KMS-11 (cell line): ENCODE results near the gene ATXN2.
A peak's percentile ranks its signal among the peaks of the same experiment; 100 is the strongest.

ENCODE experiments used
- H2AFZ ChIP-seq: fragments of 200-600 bp; sonication (generic); 2 replicates; pipeline ENCODE4 v1.6.1; 2016; ENCODE audit warnings: antibody characterized with exemption, mixed run types, low read depth
- H3K27ac ChIP-seq: fragments of 200-600 bp; sonication (generic); 2 replicates; pipeline ENCODE4 v1.6.1; 2016; ENCODE audit warnings: mild to moderate bottlenecking, mixed run types
- H3K27me3 ChIP-seq: fragments of 200-600 bp; sonication (generic); 2 replicates; pipeline ENCODE4 v1.6.1; 2017; ENCODE audit warnings: mild to moderate bottlenecking, low read depth, mixed run types, moderate library complexity; ENCODE audit not compliant: insufficient read depth
- H3K36me3 ChIP-seq: fragments of 200-600 bp; sonication (generic); 2 replicates; pipeline ENCODE4 v1.6.1; 2017; ENCODE audit warnings: mild to moderate bottlenecking, mixed run types; ENCODE audit not compliant: insufficient read depth
- H3K4me1 ChIP-seq: fragments of 200-600 bp; sonication (generic); 2 replicates; pipeline ENCODE4 v1.6.1; 2016; ENCODE audit warnings: mild to moderate bottlenecking, low read depth, mixed run types; ENCODE audit not compliant: poor library complexity, severe bottlenecking
- H3K4me2 ChIP-seq: fragments of 200-600 bp; sonication (generic); 2 replicates; pipeline ENCODE4 v1.7.0; 2016; ENCODE audit warnings: mild to moderate bottlenecking, mixed run types
- H3K4me3 ChIP-seq: fragments of 200-600 bp; sonication (generic); IDR thresholded peaks from 2 replicates; pipeline ENCODE4 v1.6.1; 2017; ENCODE audit warnings: low read depth, low read length, mixed read lengths; ENCODE audit not compliant: insufficient read depth
- H3K79me2 ChIP-seq: fragments of 200-600 bp; sonication (generic); 2 replicates; pipeline ENCODE4 v1.6.1; 2016; ENCODE audit warnings: low read depth, mixed run types; ENCODE audit not compliant: insufficient read depth
- H3K9ac ChIP-seq: fragments of 200-600 bp; sonication (generic); 2 replicates; pipeline ENCODE4 v1.6.1; 2016; ENCODE audit warnings: mild to moderate bottlenecking, mixed run types
- H4K20me1 ChIP-seq: fragments of 200-600 bp; sonication (generic); 2 replicates; pipeline ENCODE4 v1.6.1; 2016; ENCODE audit warnings: mild to moderate bottlenecking, mixed run types; ENCODE audit not compliant: insufficient read depth
- CTCF ChIP-seq: fragments of 200-600 bp; sonication (generic); conservative IDR thresholded peaks from 2 replicates; pipeline ENCODE4 v1.6.1; 2017; ENCODE audit warnings: low read depth, mild to moderate bottlenecking, antibody characterized with exemption, low read length, moderate library complexity, mixed read lengths

The ATXN2 gene

DNA sequence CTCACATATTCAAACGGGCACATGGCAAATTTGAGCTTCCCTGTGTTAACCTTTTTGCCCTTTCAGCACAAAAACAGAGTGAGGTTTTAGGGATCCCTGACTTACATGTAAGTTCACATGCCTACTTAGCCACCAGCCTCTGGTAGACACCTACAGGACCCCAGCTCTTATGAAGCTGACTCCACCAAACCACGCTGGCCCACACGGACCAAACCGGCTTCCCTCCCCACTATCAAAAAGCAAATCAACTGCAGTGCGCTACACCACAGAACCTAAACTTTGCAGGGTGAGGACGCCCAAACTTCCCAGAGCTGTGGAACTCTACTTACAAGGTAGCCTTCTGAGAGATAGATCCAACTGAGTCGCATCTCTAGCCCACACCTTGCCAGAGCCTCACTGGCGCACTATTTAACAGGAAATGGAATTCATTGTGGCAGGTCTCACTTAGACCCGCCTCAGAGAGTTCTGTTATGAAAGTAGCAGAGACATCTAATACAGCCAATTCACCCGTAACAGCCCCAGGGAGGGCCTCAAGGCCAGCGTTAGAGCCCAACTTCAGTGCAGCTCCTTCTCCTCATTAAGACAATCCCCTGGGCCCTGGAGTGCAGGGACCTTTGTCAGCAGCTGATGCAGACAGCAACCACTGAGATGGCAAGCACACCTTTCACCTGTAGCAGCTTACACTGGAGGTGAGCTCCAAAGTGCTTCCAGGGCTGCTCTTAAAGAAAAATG is 144.2 kb downstream of the ATXN2 start:
- Histone ChIP-seq H3K79me2 (no peaks in the 10 kb centered on the region), H3K4me3 (no peak overlapping the region), H3K4me2 (no peak overlapping the region), H3K4me1 (peaks cover 15% of the 10 kb centered on the region), H2AFZ (no peak overlapping the region), H4K20me1 (0 out of 2 replicates have a peak, but pooled peaks cover 3% of the 10 kb centered on the region), H3K27ac (no peak overlapping the region), H3K27me3 (no peaks in the 10 kb centered on the region), H3K9ac (no peak overlapping the region), H3K36me3 (no peaks in the 10 kb centered on the region)
- no peak for TF ChIP-seq CTCF

GRCh38 chr12:111454311-111454710 is 144.8 kb downstream of the ATXN2 start:
- Histone ChIP-seq H3K79me2 (no peaks in the 10 kb centered on the region), H3K9ac (no peak overlapping the region), H3K27ac (no peak overlapping the region), H3K4me1 (peaks cover 15% of the 10 kb centered on the region), H4K20me1 (0 out of 2 replicates have a peak, but pooled peaks cover 3% of the 10 kb centered on the region), H3K36me3 (no peaks in the 10 kb centered on the region), H3K4me2 (no peak overlapping the region), H3K4me3 (no peak overlapping the region), H2AFZ (no peak overlapping the region), H3K27me3 (no peaks in the 10 kb centered on the region)
- no peak for TF ChIP-seq CTCF

- Histone ChIP-seq H2AFZ (no peak overlapping the region), H3K36me3 (no peaks in the 10 kb centered on the region), H3K4me2 (no peak overlapping the region), H3K27ac (no peak overlapping the region), H3K79me2 (no peaks in the 10 kb centered on the region), H3K4me1 (peaks cover 15% of the 10 kb centered on the region), H4K20me1 (0 out of 2 replicates have a peak, but pooled peaks cover 3% of the 10 kb centered on the region), H3K9ac (no peak overlapping the region), H3K27me3 (no peaks in the 10 kb centered on the region), H3K4me3 (no peak overlapping the region)
- TF ChIP-seq CTCF = no peak
These were observed 145.8 kb downstream of the ATXN2 start for GRCh38 chr12:111453071-111453989.

- no peak overlapping the region for H3K27ac ChIP-seq
- no peaks in the 10 kb centered on the region for H3K36me3 ChIP-seq
- no peak overlapping the region for H3K9ac ChIP-seq
- no peak overlapping the region for H2AFZ ChIP-seq
- peak; percentile 90 for TF ChIP-seq CTCF
- no peak overlapping the region for H3K4me2 ChIP-seq
- H3K27me3 ChIP-seq = no peaks in the 10 kb centered on the region
- H3K4me3 ChIP-seq = no peak overlapping the region
- H3K4me1 ChIP-seq = peaks cover 18% of the 10 kb centered on the region
- H4K20me1 ChIP-seq = 0 out of 2 replicates have a peak, but pooled peaks cover 3% of the 10 kb centered on the region
- no peaks in the 10 kb centered on the region for H3K79me2 ChIP-seq
These were observed 147.4 kb downstream of the ATXN2 start for GRCh38 chr12:111451649-111452129.
